ENCODE data around the gene PIK3R3. TPM values are rescaled to one million over a fixed set of nuclear protein-coding genes. Genes with fewer than 3 reads are reported as not detected.
"Not testable (repeated sequence)": the region's sequence is repeated elsewhere in the genome, so short reads cannot be mapped to it uniquely, and the experiment has no call there.

Gene PIK3R3
- total RNA-seq, 1 experiment from 2014 or later = 36.3 TPM

- Histone ChIP-seq H3K27me3 (ENCODE audit: control insufficient read depth, insufficient read depth, low read length) (no peaks in the 10 kb centered on the region), H3K4me1 (ENCODE audit: control insufficient read depth, insufficient read depth, low read length) (0 out of 2 replicates have a peak, but pooled peaks cover 6% of the 10 kb centered on the region), H3K9me3 (ENCODE audit: control insufficient read depth, insufficient read depth, low read depth, low read length) (peaks cover 4% of the 10 kb centered on the region; the same call in 1 of the 2 replicates), H3K27ac (ENCODE audit: low read length) (peak overlapping the region; percentile 39; the same call in 1 of the 2 replicates), H3K36me3 (ENCODE audit: control insufficient read depth, insufficient read depth, low read length) (no peaks in the 10 kb centered on the region), H3K4me3 (ENCODE audit: low read depth in 2 of 2, low read length in 2 of 2) (no peak overlapping the region)
- intact Hi-C loops (cut with micrococcal nuclease; ENCODE audit: unreplicated experiment) = no loop called here
- POLR2A ChIA-PET = interaction anchor here (0.6 kb wide), 1 partner anchor 79 kb away, joined by 5 read pairs; no protein-coding TSS in a partner anchor
- TF ChIP-seq SIN3A (IDR thresholded peaks at IDR 0.05; ENCODE audit: borderline replicate concordance, insufficient read depth, low read depth, low read length) = no peak
- no peak for TF ChIP-seq TCF7L2 (IDR thresholded peaks at IDR 0.05; ENCODE audit: low read depth, low read length)
- TF ChIP-seq, protein P1, sequence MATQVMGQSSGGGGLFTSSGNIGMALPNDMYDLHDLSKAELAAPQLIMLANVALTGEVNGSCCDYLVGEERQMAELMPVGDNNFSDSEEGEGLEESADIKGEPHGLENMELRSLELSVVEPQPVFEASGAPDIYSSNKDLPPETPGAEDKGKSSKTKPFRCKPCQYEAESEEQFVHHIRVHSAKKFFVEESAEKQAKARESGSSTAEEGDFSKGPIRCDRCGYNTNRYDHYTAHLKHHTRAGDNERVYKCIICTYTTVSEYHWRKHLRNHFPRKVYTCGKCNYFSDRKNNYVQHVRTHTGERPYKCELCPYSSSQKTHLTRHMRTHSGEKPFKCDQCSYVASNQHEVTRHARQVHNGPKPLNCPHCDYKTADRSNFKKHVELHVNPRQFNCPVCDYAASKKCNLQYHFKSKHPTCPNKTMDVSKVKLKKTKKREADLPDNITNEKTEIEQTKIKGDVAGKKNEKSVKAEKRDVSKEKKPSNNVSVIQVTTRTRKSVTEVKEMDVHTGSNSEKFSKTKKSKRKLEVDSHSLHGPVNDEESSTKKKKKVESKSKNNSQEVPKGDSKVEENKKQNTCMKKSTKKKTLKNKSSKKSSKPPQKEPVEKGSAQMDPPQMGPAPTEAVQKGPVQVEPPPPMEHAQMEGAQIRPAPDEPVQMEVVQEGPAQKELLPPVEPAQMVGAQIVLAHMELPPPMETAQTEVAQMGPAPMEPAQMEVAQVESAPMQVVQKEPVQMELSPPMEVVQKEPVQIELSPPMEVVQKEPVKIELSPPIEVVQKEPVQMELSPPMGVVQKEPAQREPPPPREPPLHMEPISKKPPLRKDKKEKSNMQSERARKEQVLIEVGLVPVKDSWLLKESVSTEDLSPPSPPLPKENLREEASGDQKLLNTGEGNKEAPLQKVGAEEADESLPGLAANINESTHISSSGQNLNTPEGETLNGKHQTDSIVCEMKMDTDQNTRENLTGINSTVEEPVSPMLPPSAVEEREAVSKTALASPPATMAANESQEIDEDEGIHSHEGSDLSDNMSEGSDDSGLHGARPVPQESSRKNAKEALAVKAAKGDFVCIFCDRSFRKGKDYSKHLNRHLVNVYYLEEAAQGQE (IDR thresholded peaks at IDR 0.05; ENCODE audit: insufficient read depth in 1 of 2, low read depth in 2 of 2, low read length in 1 of 2) = no peak
- no peak for TF ChIP-seq POLR2AphosphoS5 (IDR thresholded peaks at IDR 0.05; ENCODE audit: low read depth, low read length)
- TF ChIP-seq, protein P2, sequence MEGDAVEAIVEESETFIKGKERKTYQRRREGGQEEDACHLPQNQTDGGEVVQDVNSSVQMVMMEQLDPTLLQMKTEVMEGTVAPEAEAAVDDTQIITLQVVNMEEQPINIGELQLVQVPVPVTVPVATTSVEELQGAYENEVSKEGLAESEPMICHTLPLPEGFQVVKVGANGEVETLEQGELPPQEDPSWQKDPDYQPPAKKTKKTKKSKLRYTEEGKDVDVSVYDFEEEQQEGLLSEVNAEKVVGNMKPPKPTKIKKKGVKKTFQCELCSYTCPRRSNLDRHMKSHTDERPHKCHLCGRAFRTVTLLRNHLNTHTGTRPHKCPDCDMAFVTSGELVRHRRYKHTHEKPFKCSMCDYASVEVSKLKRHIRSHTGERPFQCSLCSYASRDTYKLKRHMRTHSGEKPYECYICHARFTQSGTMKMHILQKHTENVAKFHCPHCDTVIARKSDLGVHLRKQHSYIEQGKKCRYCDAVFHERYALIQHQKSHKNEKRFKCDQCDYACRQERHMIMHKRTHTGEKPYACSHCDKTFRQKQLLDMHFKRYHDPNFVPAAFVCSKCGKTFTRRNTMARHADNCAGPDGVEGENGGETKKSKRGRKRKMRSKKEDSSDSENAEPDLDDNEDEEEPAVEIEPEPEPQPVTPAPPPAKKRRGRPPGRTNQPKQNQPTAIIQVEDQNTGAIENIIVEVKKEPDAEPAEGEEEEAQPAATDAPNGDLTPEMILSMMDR (IDR thresholded peaks at IDR 0.05) = no peak
- DNase-seq (ENCODE audit: low read depth, low spot score) (no peak), ATAC-seq (0 out of 2 replicates have a peak, but pooled peaks have one; percentile 51)
- CTCF ChIA-PET = interaction anchor here (0.7 kb wide), 1 partner anchor 127 kb away, joined by 4 read pairs; no protein-coding TSS in a partner anchor
- in situ Hi-C loops (cut with HindIII; ENCODE audit: low pct_unique_long_range_greater_than_20kb, low sequenced_read_pairs) = no loop called here
- BruUV-seq (replicated peaks) = no TSS peak
Observed at GRCh38 chr1:46096269-46097148, 35.9 kb downstream of the PIK3R3 start.

GRCh38 chr1:46095110-46095509 is 37.3 kb downstream of the PIK3R3 start:
- intact Hi-C loops (cut with micrococcal nuclease; ENCODE audit: unreplicated experiment); in situ Hi-C loops (cut with HindIII; ENCODE audit: low pct_unique_long_range_greater_than_20kb, low sequenced_read_pairs); H3K27me3 ChIP-seq (ENCODE audit: control insufficient read depth, insufficient read depth, low read length); POLR2A ChIA-PET; BruUV-seq (replicated peaks); ATAC-seq; DNase-seq (ENCODE audit: low read depth, low spot score); H3K4me3 ChIP-seq (ENCODE audit: low read depth in 2 of 2, low read length in 2 of 2); H3K27ac ChIP-seq (ENCODE audit: low read length); H3K4me1 ChIP-seq (ENCODE audit: control insufficient read depth, insufficient read depth, low read length); H3K9me3 ChIP-seq (ENCODE audit: control insufficient read depth, insufficient read depth, low read depth, low read length); CTCF ChIA-PET; H3K36me3 ChIP-seq (ENCODE audit: control insufficient read depth, insufficient read depth, low read length): not testable (repeated sequence)

Data from Panc1 (cell line).